Prostate gland (tissue), 2 donors: ENCODE measurements around the gene TTYH1.

Source experiments
- CTCF ChIP-seq, 4 experiments: fragments of 200-600 bp in 2 of 4; fragments of 450-650 bp in 2 of 4; sonication (generic) in 2 of 4; IDR thresholded peaks; 1 replicate in 3 of 4; 2 replicates in 1 of 4; pipeline ENCODE4 v1.5.1; 2016 to 2019; ENCODE audit warnings: antibody characterized with exemption in 4 of 4, mild to moderate bottlenecking in 2 of 4, moderate library complexity in 2 of 4
- POLR2AphosphoS5 ChIP-seq: sonication (generic); formaldehyde crosslinking; IDR thresholded peaks from one replicate; pipeline ENCODE4 v1.6.1; 2017; ENCODE audit warnings: antibody characterized with exemption

- TF ChIP-seq CTCF (IDR thresholded peaks at IDR 0.05), result no peak
- no peak for TF ChIP-seq POLR2AphosphoS5
These were observed 45.9 kb downstream of the TTYH1 start for GRCh38 chr19:54461210-54461609.
